ENCODE results near the gene EPAS1. TPM values are rescaled to one million over a fixed set of nuclear protein-coding genes. Genes with fewer than 3 reads are reported as not detected.
A peak's percentile ranks its signal among the peaks of the same experiment; 100 is the strongest.

Gene EPAS1
- total and polyA plus RNA-seq, 2 of the 13 experiments (the other 11 are each of a cell fraction or from before 2014, with no cell fraction given), result 47.1 to 182 TPM

DNA sequence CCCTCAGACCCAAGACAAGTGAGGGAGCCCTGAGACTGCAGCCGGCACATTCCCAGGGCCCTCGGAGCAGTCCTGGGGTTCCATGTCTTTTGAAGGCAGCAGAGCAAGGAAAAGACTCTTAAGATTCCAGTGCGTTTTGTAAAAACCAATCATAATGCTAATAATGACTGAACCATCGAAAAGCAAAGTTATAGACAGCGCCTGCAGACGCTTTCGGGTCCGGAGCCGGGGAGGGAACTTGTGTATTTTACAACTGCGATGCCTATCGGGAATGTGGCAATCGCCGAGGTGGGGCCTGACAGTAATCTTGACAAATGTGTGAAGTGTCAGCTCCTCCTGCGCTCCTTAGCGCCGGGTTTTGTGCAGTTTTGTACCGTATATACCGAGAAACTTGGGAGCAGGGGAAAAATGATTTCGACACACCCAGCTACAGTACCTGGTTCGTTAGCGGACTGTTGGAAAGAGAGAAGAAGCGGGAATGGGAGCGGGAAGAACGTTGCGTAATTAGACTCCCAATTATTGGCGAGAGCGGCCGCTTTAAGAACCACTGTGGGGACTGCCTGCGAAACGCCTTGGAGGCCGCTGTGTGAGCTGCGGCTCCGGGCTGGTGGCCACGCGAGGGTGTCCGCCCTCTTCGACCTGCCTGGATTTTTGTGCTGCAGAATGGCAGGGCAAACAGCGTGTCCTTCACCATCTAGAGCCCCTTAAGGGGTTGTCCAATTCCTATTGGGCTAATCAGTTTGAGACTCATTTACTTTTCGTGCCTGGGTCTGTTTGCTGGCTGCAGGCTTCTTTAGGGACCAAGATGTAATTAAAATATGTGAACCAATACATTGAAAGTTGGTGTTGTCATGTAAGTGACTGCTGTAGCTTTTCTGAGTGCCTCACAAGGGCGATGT, 2.4 kb downstream of the EPAS1 start (continued):
- TF ChIP-seq, protein P1, sequence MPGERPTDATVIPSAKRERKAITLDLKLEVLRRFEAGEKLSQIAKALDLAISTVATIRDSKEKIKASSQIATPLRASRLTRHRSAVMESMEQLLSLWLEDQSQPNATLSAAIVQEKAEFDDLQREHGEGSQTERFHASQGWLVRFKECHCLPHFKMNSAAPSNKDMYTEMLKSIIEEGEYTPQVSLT (CRISPR knock-in tag; IDR thresholded peaks at IDR 0.05; ENCODE audit: borderline replicate concordance, low read depth), result no peak
- TF ChIP-seq ZFP90 (CRISPR knock-in tag; IDR thresholded peaks at IDR 0.05; ENCODE audit: borderline replicate concordance) (no peak), ZNF879 (CRISPR knock-in tag; IDR thresholded peaks at IDR 0.05) (no peak), PTBP1 (IDR thresholded peaks at IDR 0.05; ENCODE audit: low read depth, low read length, poor library complexity, severe bottlenecking) (no peak), ZFP36L1 (CRISPR knock-in tag; IDR thresholded peaks at IDR 0.05) (no peak), NPAS2 (CRISPR knock-in tag; IDR thresholded peaks at IDR 0.05; ENCODE audit: borderline replicate concordance) (peak; percentile 38; the same call in 1 of the 2 replicates), SIN3B (IDR thresholded peaks at IDR 0.05; ENCODE audit: low read length) (no peak; the same call in 1 of the 2 replicates), NFE2L2 (IDR thresholded peaks at IDR 0.05; ENCODE audit: low read length) (no peak), ZNF3 (CRISPR knock-in tag; IDR thresholded peaks at IDR 0.05) (no peak), E2F1 (CRISPR knock-in tag; IDR thresholded peaks at IDR 0.05) (no peak), ZSCAN20 (CRISPR knock-in tag; IDR thresholded peaks at IDR 0.05; ENCODE audit: borderline replicate concordance) (no peak; the same call in 1 of the 2 replicates), ZNF446 (CRISPR knock-in tag; IDR thresholded peaks at IDR 0.05) (no peak), TAF1 (CRISPR knock-in tag; IDR thresholded peaks at IDR 0.05) (peak; percentile 46; the same call in 1 of the 2 replicates), ZBTB43 (CRISPR knock-in tag; conservative IDR thresholded peaks at IDR 0.05) (no peak), ZNF44 (CRISPR knock-in tag; IDR thresholded peaks at IDR 0.05) (no peak), NFATC3 (CRISPR knock-in tag; IDR thresholded peaks at IDR 0.05) (no peak), SOX13 (IDR thresholded peaks at IDR 0.05) (no peak), SOX13 (CRISPR knock-in tag; conservative IDR thresholded peaks at IDR 0.05 in 1 of 2, IDR thresholded peaks at IDR 0.05 in 1 of 2) (no peak; a peak in 1 of 4 replicates), MAZ (IDR thresholded peaks at IDR 0.05; ENCODE audit: borderline replicate concordance, low read depth, low read length) (no peak; the same call in 1 of the 2 replicates), MAZ (CRISPR knock-in tag; IDR thresholded peaks at IDR 0.05; ENCODE audit: low read depth) (peak; percentile 62; the same call in 1 of the 2 replicates), MTA3 (CRISPR knock-in tag; IDR thresholded peaks at IDR 0.05) (no peak), ZNF576 (CRISPR knock-in tag; IDR thresholded peaks at IDR 0.05) (no peak), ARNTL (CRISPR knock-in tag; IDR thresholded peaks at IDR 0.05) (0 out of 2 replicates have a peak, but pooled peaks have one; percentile 18), FOXA3 (CRISPR knock-in tag; IDR thresholded peaks at IDR 0.05) (peak; percentile 37; the same call in 1 of the 2 replicates), ZNF703 (CRISPR knock-in tag; IDR thresholded peaks at IDR 0.05; ENCODE audit: borderline replicate concordance) (no peak)
- TF ChIP-seq, protein P2, sequence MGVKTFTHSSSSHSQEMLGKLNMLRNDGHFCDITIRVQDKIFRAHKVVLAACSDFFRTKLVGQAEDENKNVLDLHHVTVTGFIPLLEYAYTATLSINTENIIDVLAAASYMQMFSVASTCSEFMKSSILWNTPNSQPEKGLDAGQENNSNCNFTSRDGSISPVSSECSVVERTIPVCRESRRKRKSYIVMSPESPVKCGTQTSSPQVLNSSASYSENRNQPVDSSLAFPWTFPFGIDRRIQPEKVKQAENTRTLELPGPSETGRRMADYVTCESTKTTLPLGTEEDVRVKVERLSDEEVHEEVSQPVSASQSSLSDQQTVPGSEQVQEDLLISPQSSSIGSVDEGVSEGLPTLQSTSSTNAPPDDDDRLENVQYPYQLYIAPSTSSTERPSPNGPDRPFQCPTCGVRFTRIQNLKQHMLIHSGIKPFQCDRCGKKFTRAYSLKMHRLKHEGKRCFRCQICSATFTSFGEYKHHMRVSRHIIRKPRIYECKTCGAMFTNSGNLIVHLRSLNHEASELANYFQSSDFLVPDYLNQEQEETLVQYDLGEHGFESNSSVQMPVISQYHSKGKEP (CRISPR knock-in tag; IDR thresholded peaks at IDR 0.05), result no peak
